Heart left ventricle (tissue), 13 donors: ENCODE data around the gene FCGR1A.
"Not testable (repeated sequence)": the region's sequence is repeated elsewhere in the genome, so short reads cannot be mapped to it uniquely, and the experiment has no call there.

ENCODE experiments used
- POLR2A ChIP-seq, 2 donors: fragments of 450-650 bp; IDR thresholded peaks; one replicate each; pipeline ENCODE4 v1.6.1; 2017; ENCODE audit warnings: antibody characterized with exemption in 2 of 2, mild to moderate bottlenecking in 2 of 2, moderate library complexity in 2 of 2
- TF ChIP-seq, protein P1 (sequence below), 12 donors: fragments of 200-600 bp; sonication (generic) in 4 of 12; IDR thresholded peaks; one replicate each; pipeline versions ENCODE4 v1.5.0 to v1.8.0; 2018 to 2022; ENCODE audit warnings: antibody characterized with exemption in 12 of 12, mild to moderate bottlenecking in 5 of 12
- donor health status: ischemic (EF 13 %, LVEDD 7.1; RV severe dilation, severe dysfunction).
- donor health status: DM: no; HTN: yes; CAD: no.
- donor health status: DM: no; HTN: no; CAD: no.
- donor health status: ischemic (EF 25% LVEDD 6.9; RV normal size, moderate dysfunction).
- donor health status: ischemic (EF 25% LVEDD 5.7; RV mildly dilated, moderate dysfunction).
- donor health status: ischemic (EF 35%, LVEDD 5.7; RV mildly dilated, moderate dysfunction).
- donor health status: nonischemic (EF 11% LVEDD 7.7; RV severe dilation, severe dysfunction).
- donor health status: DM: yes; HTN: yes; CAD: no.
- donor health status: PGD.
- donor health status: ischemic (EF 29% LVEDD 5.4; RV normal size, mild dysfunction).
- donor health status: nonischemic (EF 23%, LVEDD 6.1; RV moderate dilation, normal function).

- TF ChIP-seq, protein P1, sequence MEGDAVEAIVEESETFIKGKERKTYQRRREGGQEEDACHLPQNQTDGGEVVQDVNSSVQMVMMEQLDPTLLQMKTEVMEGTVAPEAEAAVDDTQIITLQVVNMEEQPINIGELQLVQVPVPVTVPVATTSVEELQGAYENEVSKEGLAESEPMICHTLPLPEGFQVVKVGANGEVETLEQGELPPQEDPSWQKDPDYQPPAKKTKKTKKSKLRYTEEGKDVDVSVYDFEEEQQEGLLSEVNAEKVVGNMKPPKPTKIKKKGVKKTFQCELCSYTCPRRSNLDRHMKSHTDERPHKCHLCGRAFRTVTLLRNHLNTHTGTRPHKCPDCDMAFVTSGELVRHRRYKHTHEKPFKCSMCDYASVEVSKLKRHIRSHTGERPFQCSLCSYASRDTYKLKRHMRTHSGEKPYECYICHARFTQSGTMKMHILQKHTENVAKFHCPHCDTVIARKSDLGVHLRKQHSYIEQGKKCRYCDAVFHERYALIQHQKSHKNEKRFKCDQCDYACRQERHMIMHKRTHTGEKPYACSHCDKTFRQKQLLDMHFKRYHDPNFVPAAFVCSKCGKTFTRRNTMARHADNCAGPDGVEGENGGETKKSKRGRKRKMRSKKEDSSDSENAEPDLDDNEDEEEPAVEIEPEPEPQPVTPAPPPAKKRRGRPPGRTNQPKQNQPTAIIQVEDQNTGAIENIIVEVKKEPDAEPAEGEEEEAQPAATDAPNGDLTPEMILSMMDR (IDR thresholded peaks at IDR 0.05) = not testable (repeated sequence)
- TF ChIP-seq POLR2A (IDR thresholded peaks at IDR 0.05) = not testable (repeated sequence)
These were observed 995 bp upstream of the FCGR1A start for GRCh38 chr1:149781413-149781984.
